Peyer's patch (tissue), 4 donors: ENCODE results near the gene AP4M1. TPM values are rescaled to one million over a fixed set of nuclear protein-coding genes. Genes with fewer than 3 reads are reported as not detected.

Experiments used
- DNase-seq, 3 donors: peaks; one replicate each; pipeline ENCODE4 v3.0.0-alpha.2; 2017 to 2019
- H3K27ac ChIP-seq, 4 donors: fragments of 200-600 bp; sonication (generic); one replicate each; pipeline ENCODE4 v1.5.1; 2016 to 2019
- H3K27me3 ChIP-seq, 2 donors: fragments of 200-600 bp; sonication (generic); one replicate each; pipeline ENCODE4 v1.5.1; 2019
- H3K36me3 ChIP-seq, 3 donors: fragments of 200-600 bp; sonication (generic); one replicate each; pipeline ENCODE4 v1.5.1; 2016 to 2019
- H3K4me1 ChIP-seq, 4 donors: fragments of 200-600 bp; sonication (generic); one replicate each; pipeline ENCODE4 v1.5.1; 2016 to 2019
- H3K4me3 ChIP-seq, 4 donors: fragments of 200-600 bp; sonication (generic); 1 replicate in 3 of 4; 2 replicates in 1 of 4; pipeline ENCODE4 v1.5.1; 2016 to 2019; ENCODE audit warnings: mild to moderate bottlenecking in 1 of 4
- H3K9me3 ChIP-seq, 4 donors: fragments of 200-600 bp; sonication (generic); one replicate each; pipeline ENCODE4 v1.5.1; 2016 to 2019; ENCODE audit warnings: mild to moderate bottlenecking in 1 of 4
- CTCF ChIP-seq, 6 experiments: fragments of 450-650 bp in 4 of 6; fragments of 200-600 bp in 2 of 6; sonication (generic) in 1 of 6; IDR thresholded peaks; one replicate each; pipeline ENCODE4 v1.5.1; 2017 to 2019; ENCODE audit warnings: antibody characterized with exemption in 6 of 6, mild to moderate bottlenecking in 3 of 6, moderate library complexity in 1 of 6
- POLR2A ChIP-seq, 2 donors: fragments of 450-650 bp; IDR thresholded peaks; one replicate each; pipeline ENCODE4 v1.5.1; 2017; ENCODE audit warnings: antibody characterized with exemption in 2 of 2, mild to moderate bottlenecking in 2 of 2, moderate library complexity in 2 of 2
- total RNA-seq, 4 donors: library from RNA; depleted of rRNA; stranded (reverse); fragments of >200 nt; gene quantifications; one replicate each; pipeline ENCODE4 v1.1.0, GENCODE V29; 2016

The AP4M1 gene
- total RNA-seq, 4 donors from 2014 or later = 28.7 to 119 (median 33.6) TPM

GRCh38 chr7:100091411-100092181 lies 9.8 kb upstream of the AP4M1 start:
- no peak overlapping the region for H3K4me3 ChIP-seq
- no peak overlapping the region for H3K27ac ChIP-seq
- H3K27me3 ChIP-seq = no peaks in the 10 kb centered on the region
- H3K9me3 ChIP-seq = no peaks in the 10 kb centered on the region
- TF ChIP-seq CTCF (IDR thresholded peaks at IDR 0.05) = no peak
- TF ChIP-seq POLR2A (IDR thresholded peaks at IDR 0.05) = no peak
- H3K36me3 ChIP-seq = peaks cover 0 to 63% (median 0%) of the 10 kb centered on the region in 3 donors
- peaks cover 0 to 19% (median 0%) of the 10 kb centered on the region in 4 donors for H3K4me1 ChIP-seq
- no peak for DNase-seq

- no peak overlapping the region for H3K27ac ChIP-seq
Measured at GRCh38 chr7:100093054-100093453, 8.4 kb upstream of the AP4M1 start.

GRCh38 chr7:100093498-100093897 lies 7.9 kb upstream of the AP4M1 start:
- H3K4me3 ChIP-seq = no peak overlapping the region
- no peaks in the 10 kb centered on the region for H3K9me3 ChIP-seq
- peaks cover 0 to 14% (median 0%) of the 10 kb centered on the region in 4 donors for H3K4me1 ChIP-seq
- no peak for TF ChIP-seq CTCF (IDR thresholded peaks at IDR 0.05)
- no peak for TF ChIP-seq POLR2A (IDR thresholded peaks at IDR 0.05)
- no peak for DNase-seq
- no peaks in the 10 kb centered on the region for H3K27me3 ChIP-seq
- H3K36me3 ChIP-seq = peaks cover 0 to 82% (median 4%) of the 10 kb centered on the region in 3 donors
- H3K27ac ChIP-seq = no peak overlapping the region

More at GRCh38 chr7:100093054-100093453, 8.4 kb upstream of the AP4M1 start:
- no peak for TF ChIP-seq POLR2A (IDR thresholded peaks at IDR 0.05)
- TF ChIP-seq CTCF (IDR thresholded peaks at IDR 0.05) = no peak
- Histone ChIP-seq H3K4me3 (no peak overlapping the region), H3K9me3 (no peaks in the 10 kb centered on the region), H3K36me3 (peaks cover 0 to 78% (median 0%) of the 10 kb centered on the region in 3 donors), H3K27me3 (no peaks in the 10 kb centered on the region), H3K4me1 (peaks cover 0 to 18% (median 0%) of the 10 kb centered on the region in 4 donors)
- DNase-seq = no peak

GRCh38 chr7:100093925-100094486 lies 7.4 kb upstream of the AP4M1 start:
- TF ChIP-seq POLR2A (IDR thresholded peaks at IDR 0.05) = no peak
- TF ChIP-seq CTCF (IDR thresholded peaks at IDR 0.05) = no peak

GRCh38 chr7:100095289-100095688 lies 6.2 kb upstream of the AP4M1 start:
- Histone ChIP-seq H3K27me3 (no peaks in the 10 kb centered on the region), H3K9me3 (no peaks in the 10 kb centered on the region), H3K36me3 (peaks cover 0 to 93% (median 4%) of the 10 kb centered on the region in 3 donors), H3K27ac (no peak overlapping the region), H3K4me3 (no peak overlapping the region), H3K4me1 (peaks cover 0 to 12% (median 3%) of the 10 kb centered on the region in 4 donors)
- DNase-seq = no peak
- no peak for TF ChIP-seq CTCF (IDR thresholded peaks at IDR 0.05)
- no peak for TF ChIP-seq POLR2A (IDR thresholded peaks at IDR 0.05)

More at GRCh38 chr7:100093925-100094486, 7.4 kb upstream of the AP4M1 start:
- no peak overlapping the region for H3K27ac ChIP-seq
- peaks cover 0 to 14% (median 0%) of the 10 kb centered on the region in 4 donors for H3K4me1 ChIP-seq
- H3K4me3 ChIP-seq = no peak overlapping the region
- no peak for DNase-seq
- peaks cover 0 to 88% (median 4%) of the 10 kb centered on the region in 3 donors for H3K36me3 ChIP-seq
- H3K27me3 ChIP-seq = no peaks in the 10 kb centered on the region
- no peaks in the 10 kb centered on the region for H3K9me3 ChIP-seq
